ENCODE measurements around the gene MAPK1. TPM values are rescaled to one million over a fixed set of nuclear protein-coding genes. Genes with fewer than 3 reads are reported as not detected.

The MAPK1 gene
- total RNA-seq, 4 donors from 2014 or later, result 44.9 to 87.2 (median 63.5) TPM

DNA sequence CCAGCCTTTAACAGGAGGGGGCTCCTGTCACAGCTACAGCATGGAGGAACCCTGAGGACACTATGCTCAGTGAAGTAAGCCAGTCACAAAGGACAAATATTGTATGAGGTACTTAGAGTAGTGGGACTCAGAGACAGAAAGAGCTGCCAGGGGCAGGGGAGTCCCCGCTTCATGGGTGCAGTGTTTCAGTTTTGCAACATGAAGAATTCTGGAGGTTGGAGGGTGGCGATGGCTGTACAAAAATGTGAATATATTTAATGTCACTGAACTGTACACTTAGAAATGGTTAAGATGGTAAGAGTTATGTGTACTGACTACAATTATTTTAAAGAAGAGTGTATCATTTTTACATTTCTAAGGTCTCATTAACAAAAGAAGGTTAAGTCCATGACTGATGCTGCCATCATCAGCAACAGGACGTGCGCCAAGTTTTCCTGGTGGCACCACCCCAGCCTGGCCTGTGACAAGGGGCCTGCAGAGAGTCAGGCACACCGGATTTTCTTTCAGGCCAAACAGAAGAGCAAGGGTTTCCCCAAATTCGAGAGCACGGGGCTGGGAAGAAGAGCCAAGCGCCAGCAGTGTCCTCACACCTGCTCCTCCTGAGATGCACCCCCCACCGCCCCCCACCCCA is 153.9 kb downstream of the MAPK1 start:
- H3K4me3 ChIP-seq, result peak overlapping the region in 2 of 4 donors; percentile 22 to 29

DNA sequence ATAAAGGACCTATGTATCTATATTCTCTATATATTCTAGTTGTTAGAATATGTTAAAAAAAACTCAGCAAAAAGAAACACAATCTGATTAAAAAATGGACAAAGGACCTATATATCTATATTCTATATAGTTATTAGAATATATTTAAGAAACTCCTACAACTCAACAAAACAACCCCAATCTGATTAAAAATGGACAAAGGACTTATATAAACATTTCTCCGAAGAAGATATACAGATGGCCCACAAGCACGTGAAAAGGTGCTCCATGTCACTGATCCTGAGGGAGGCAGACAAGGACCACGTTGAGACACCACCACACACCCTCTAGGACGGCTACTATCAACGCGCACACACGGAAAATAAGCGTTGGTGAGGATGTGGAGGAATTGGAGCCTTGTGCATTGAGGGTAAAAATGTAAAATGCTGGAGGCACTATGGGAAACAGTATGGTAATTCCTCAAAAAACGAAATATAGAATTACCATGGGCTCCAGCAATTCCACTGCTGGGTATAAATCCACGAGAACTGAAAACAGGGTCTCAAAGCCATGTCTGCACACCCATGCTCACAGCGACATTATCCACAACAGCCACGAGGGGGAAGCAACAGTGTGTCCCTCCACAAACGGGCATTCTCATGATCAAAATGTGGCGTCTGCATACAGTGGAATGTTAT is 154.6 kb downstream of the MAPK1 start:
- intact Hi-C loops (cut with DNase I), result loop anchor here (2.0 to 5.0 kb wide), 2 partner anchors 224 to 240 kb away; partner anchors contain the start of gene PPM1F
- Histone ChIP-seq H3K27me3 (no peaks in the 10 kb centered on the region), H3K27ac (replicated peaks in 1 of 4) (peak overlapping the region in 1 of 4 donors; percentile 27), H3K9me3 (no peaks in the 10 kb centered on the region), H3K4me3 (peak overlapping the region; percentile 4 to 29 (median 18)), H3K36me3 (peaks cover 0 to 18% (median 0%) of the 10 kb centered on the region in 4 donors), H3K4me1 (peaks cover 7 to 18% (median 11%) of the 10 kb centered on the region in 4 donors)
- TF ChIP-seq EP300 (IDR thresholded peaks at IDR 0.05) (no peak), POLR2AphosphoS5 (IDR thresholded peaks at IDR 0.05) (peak; percentile 29 to 44), POLR2A (IDR thresholded peaks at IDR 0.05; ENCODE audit: low read depth) (no peak)
- TF ChIP-seq, protein P1, sequence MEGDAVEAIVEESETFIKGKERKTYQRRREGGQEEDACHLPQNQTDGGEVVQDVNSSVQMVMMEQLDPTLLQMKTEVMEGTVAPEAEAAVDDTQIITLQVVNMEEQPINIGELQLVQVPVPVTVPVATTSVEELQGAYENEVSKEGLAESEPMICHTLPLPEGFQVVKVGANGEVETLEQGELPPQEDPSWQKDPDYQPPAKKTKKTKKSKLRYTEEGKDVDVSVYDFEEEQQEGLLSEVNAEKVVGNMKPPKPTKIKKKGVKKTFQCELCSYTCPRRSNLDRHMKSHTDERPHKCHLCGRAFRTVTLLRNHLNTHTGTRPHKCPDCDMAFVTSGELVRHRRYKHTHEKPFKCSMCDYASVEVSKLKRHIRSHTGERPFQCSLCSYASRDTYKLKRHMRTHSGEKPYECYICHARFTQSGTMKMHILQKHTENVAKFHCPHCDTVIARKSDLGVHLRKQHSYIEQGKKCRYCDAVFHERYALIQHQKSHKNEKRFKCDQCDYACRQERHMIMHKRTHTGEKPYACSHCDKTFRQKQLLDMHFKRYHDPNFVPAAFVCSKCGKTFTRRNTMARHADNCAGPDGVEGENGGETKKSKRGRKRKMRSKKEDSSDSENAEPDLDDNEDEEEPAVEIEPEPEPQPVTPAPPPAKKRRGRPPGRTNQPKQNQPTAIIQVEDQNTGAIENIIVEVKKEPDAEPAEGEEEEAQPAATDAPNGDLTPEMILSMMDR (IDR thresholded peaks at IDR 0.05), result peak; percentile 77 to 84 (median 80)
- DNase-seq (ENCODE audit: extremely low spot score), result no peak
- 4% methylated on average over 14 of the region's 14 CpGs for WGBS

More for the DNA sequence above, 153.9 kb downstream of the MAPK1 start:
- Histone ChIP-seq H3K4me1 (peaks cover 3 to 14% (median 10%) of the 10 kb centered on the region in 4 donors), H3K36me3 (peaks cover 0 to 18% (median 0%) of the 10 kb centered on the region in 4 donors), H3K27ac (replicated peaks in 1 of 4) (peak overlapping the region in 1 of 4 donors; percentile 27), H3K9me3 (no peaks in the 10 kb centered on the region), H3K27me3 (no peaks in the 10 kb centered on the region)
- TF ChIP-seq, protein P1 (IDR thresholded peaks at IDR 0.05), result no peak
- TF ChIP-seq POLR2AphosphoS5 (IDR thresholded peaks at IDR 0.05) (no peak), POLR2A (IDR thresholded peaks at IDR 0.05; ENCODE audit: low read depth) (no peak), EP300 (IDR thresholded peaks at IDR 0.05) (no peak)
- no peak for DNase-seq (ENCODE audit: extremely low spot score)
- intact Hi-C loops (cut with DNase I), result loop anchor here (2.0 to 5.0 kb wide), 2 partner anchors 224 to 239 kb away; partner anchors contain the start of gene PPM1F
- 68% methylated on average over 8 of the region's 9 CpGs for WGBS

DNA sequence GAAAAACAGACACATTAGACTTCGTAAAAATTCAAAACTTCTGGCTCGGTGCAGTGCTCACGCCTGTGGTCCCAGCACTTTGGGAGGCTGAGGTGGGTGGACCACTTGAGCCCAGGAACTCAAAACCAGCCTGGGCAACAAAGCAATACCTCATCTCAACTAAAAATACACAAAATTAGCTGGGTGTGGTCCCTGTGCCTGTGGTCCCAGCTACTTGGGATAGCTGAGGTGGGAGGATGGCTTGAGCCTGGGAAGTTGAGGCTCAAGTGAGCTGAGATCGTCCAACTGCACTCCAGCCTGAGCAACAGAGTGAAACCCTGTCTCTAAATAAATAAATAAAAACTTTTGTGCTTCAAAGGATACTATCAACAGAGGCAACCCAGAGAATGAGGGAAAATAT is 155.6 kb downstream of the MAPK1 start:
- intact Hi-C loops (cut with DNase I), result loop anchor here (2.0 to 5.0 kb wide), 2 partner anchors 225 to 241 kb away; partner anchors contain the start of gene PPM1F
- no peaks in the 10 kb centered on the region for H3K9me3 ChIP-seq
- TF ChIP-seq POLR2A (IDR thresholded peaks at IDR 0.05; ENCODE audit: low read depth) (no peak), POLR2AphosphoS5 (IDR thresholded peaks at IDR 0.05) (no peak), EP300 (IDR thresholded peaks at IDR 0.05) (no peak)
- TF ChIP-seq, protein P1 (IDR thresholded peaks at IDR 0.05), result no peak
- peaks cover 0 to 18% (median 0%) of the 10 kb centered on the region in 4 donors for H3K36me3 ChIP-seq
- 93% methylated on average over 4 of the region's 4 CpGs for WGBS
- H3K4me1 ChIP-seq, result peaks cover 10 to 21% (median 12%) of the 10 kb centered on the region in 4 donors
- no peak overlapping the region for H3K27ac ChIP-seq (replicated peaks in 1 of 4)
- H3K27me3 ChIP-seq, result no peaks in the 10 kb centered on the region
- DNase-seq (ENCODE audit: extremely low spot score), result no peak
- H3K4me3 ChIP-seq, result no peak overlapping the region

DNA sequence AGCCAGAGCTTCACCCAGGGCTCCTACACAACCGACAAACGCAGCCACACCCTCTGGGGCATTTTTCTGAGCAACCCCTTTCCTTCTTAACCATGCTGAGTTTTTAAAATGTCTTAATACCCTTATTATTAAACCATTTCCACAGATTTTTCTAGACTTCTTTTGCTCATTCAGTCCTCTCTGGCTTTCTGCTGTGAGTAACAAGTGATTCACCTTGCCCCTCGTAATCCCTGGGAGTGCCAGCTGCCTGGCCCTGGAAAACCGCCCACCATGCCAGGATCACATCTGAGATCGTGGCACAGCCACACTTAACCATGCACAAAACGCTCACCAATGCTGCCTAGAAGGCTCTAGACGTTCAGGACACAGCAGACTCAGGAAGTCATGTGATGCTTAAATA is 157.3 kb downstream of the MAPK1 start:
- intact Hi-C loops (cut with DNase I), result loop anchor here (5.0 kb wide), 1 partner anchor 227 kb away; no protein-coding TSS in a partner anchor
- no peak overlapping the region for H3K4me3 ChIP-seq
- WGBS, result 86% methylated on average over 7 of the region's 7 CpGs
- H3K36me3 ChIP-seq, result peaks cover 0 to 18% (median 0%) of the 10 kb centered on the region in 4 donors
- H3K27me3 ChIP-seq, result no peaks in the 10 kb centered on the region
- DNase-seq (ENCODE audit: extremely low spot score), result no peak
- H3K9me3 ChIP-seq, result no peaks in the 10 kb centered on the region
- peaks cover 10 to 21% (median 12%) of the 10 kb centered on the region in 4 donors for H3K4me1 ChIP-seq
- TF ChIP-seq EP300 (IDR thresholded peaks at IDR 0.05) (no peak), POLR2A (IDR thresholded peaks at IDR 0.05; ENCODE audit: low read depth) (no peak), POLR2AphosphoS5 (IDR thresholded peaks at IDR 0.05) (no peak)
- TF ChIP-seq, protein P1 (IDR thresholded peaks at IDR 0.05), result no peak
- no peak overlapping the region for H3K27ac ChIP-seq (replicated peaks in 1 of 4)

All from esophagus muscularis mucosa (tissue), 4 donors.